GM12878 (cell line): ENCODE data around the gene MRPL36.

Source experiments
- BMI1 ChIP-seq: fragments of 450-650 bp; IDR thresholded peaks from 2 replicates; pipeline ENCODE4 v1.6.1; 2016; ENCODE audit warnings: mild to moderate bottlenecking, moderate library complexity, borderline replicate concordance
- CBX5 ChIP-seq: sonication (generic); IDR thresholded peaks from 2 replicates; pipeline ENCODE4 v1.6.1; 2016; ENCODE audit warnings: low read depth, moderate library complexity, mild to moderate bottlenecking, inconsistent platforms
- ETV6 ChIP-seq, 2 experiments: fragments of 450-650 bp in 1 of 2; IDR thresholded peaks in 1 of 2; conservative IDR thresholded peaks in 1 of 2; 2 replicates each; pipeline ENCODE4 v1.6.1; 2014; ENCODE audit warnings: antibody characterized with exemption in 1 of 2, borderline replicate concordance in 1 of 2, low read depth in 1 of 2, mild to moderate bottlenecking in 1 of 2, moderate library complexity in 1 of 2
- POLR2A ChIP-seq: IDR thresholded peaks from 2 replicates; pipeline ENCODE4 v1.6.1; 2011; ENCODE audit warnings: low read depth, mild to moderate bottlenecking, low read length
- RAD21 ChIP-seq: IDR thresholded peaks from 2 replicates; pipeline ENCODE4 v1.6.1; 2011; ENCODE audit warnings: mild to moderate bottlenecking, low read depth, low read length, moderate library complexity; ENCODE audit not compliant: insufficient read depth
- YY1 ChIP-seq: IDR thresholded peaks from 2 replicates; pipeline ENCODE4 v1.6.1; 2011; ENCODE audit warnings: low read depth, mild to moderate bottlenecking, low read length
- TF ChIP-seq, protein P1 (sequence below): IDR thresholded peaks from 2 replicates; pipeline ENCODE4 v1.6.1; 2012; ENCODE audit warnings: low read depth, low read length, improper control_type of control experiment

DNA sequence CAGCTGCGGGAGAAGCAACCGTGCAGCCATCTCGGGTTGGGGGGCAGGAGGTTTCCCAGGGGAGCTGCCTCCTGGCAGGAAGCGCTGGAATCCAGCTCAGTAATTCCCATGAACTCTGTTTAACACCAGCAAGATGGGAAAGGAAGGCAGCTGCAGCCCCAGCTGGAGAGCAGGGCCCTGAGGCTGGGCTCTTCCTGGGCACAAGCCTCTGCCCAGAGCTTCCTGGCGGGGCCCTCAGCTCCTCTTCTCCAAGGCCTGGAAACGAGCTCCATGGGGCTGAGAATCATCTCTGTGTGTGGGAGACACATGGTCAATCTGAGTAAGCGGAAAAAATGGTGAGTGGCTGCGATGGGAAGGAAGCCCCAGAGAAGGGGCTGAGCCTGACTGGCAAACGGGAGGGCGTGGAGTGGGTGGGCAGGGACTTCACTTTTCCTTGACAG lies 6.3 kb downstream of the MRPL36 start:
- TF ChIP-seq POLR2A = no peak
- no peak for TF ChIP-seq ETV6 (conservative IDR thresholded peaks at IDR 0.05 in 1 of 2, IDR thresholded peaks at IDR 0.05 in 1 of 2; ENCODE audit: borderline replicate concordance in 1 of 2, low read depth in 1 of 2)
- TF ChIP-seq, protein P1, sequence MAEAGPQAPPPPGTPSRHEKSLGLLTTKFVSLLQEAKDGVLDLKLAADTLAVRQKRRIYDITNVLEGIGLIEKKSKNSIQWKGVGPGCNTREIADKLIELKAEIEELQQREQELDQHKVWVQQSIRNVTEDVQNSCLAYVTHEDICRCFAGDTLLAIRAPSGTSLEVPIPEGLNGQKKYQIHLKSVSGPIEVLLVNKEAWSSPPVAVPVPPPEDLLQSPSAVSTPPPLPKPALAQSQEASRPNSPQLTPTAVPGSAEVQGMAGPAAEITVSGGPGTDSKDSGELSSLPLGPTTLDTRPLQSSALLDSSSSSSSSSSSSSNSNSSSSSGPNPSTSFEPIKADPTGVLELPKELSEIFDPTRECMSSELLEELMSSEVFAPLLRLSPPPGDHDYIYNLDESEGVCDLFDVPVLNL = no peak
- TF ChIP-seq RAD21 = no peak
- TF ChIP-seq YY1 = no peak
- TF ChIP-seq CBX5 = no peak
- no peak for TF ChIP-seq BMI1
